H54 (cell line): Measurements from ENCODE around the gene SLC26A8.
A peak's percentile ranks its signal among the peaks of the same experiment; 100 is the strongest.

Source experiments
- DNase-seq: peaks from one replicate; pipeline ENCODE4 v3.0.0; 2011; ENCODE audit warnings: low spot score, mixed read lengths; ENCODE audit not compliant: insufficient read length
- FAIRE-seq: peaks from 3 replicates; lab custom pipeline; 2011; peaks lifted over from hg19 to GRCh38; lab: Jason Lieb, UNC
- POLR2A ChIP-seq: IDR thresholded peaks from 2 replicates; pipeline ENCODE4 v1.6.1; 2011; ENCODE audit warnings: low read depth, mild to moderate bottlenecking, low read length

The SLC26A8 gene

DNA sequence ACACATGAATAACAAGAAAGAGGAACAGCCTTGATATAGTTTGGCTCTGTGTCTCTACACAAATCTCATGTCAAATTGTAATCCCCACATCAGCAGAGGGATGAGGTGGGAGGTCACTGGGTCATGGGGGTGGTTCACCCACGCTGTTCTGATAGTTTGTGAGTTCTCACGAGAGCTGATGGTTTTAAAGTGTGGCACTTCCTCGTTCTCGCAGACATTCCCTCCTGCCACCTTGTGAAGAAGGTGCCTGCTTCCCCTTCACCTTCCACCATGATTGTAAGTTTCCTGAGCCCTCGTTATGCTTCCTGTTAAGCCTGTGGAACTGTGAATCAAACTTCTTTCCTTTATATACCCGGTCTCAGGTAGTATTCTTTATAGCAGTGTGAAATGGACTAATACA is 116.7 kb downstream of the SLC26A8 start:
- DNase-seq (no peak), FAIRE-seq (no peak)
- no peak for TF ChIP-seq POLR2A

DNA sequence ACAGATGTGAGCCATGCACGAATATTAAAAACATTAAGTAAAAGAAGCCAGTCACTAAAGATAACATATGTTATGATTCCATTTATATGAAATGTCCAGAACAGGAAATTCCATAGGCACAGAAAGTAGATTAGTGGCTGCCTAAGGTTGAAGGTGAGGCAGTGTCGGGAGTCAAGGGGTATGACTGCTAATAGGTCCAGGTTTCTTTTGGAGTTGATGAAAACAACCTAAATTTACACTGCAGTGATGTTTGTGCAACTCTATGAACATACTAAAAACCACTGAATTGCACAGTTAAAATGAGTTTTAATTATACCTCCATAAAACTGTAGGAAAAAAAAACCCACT is 118.0 kb downstream of the SLC26A8 start:
- no peak for DNase-seq
- no peak for TF ChIP-seq POLR2A
- FAIRE-seq = peak; percentile 72

DNA sequence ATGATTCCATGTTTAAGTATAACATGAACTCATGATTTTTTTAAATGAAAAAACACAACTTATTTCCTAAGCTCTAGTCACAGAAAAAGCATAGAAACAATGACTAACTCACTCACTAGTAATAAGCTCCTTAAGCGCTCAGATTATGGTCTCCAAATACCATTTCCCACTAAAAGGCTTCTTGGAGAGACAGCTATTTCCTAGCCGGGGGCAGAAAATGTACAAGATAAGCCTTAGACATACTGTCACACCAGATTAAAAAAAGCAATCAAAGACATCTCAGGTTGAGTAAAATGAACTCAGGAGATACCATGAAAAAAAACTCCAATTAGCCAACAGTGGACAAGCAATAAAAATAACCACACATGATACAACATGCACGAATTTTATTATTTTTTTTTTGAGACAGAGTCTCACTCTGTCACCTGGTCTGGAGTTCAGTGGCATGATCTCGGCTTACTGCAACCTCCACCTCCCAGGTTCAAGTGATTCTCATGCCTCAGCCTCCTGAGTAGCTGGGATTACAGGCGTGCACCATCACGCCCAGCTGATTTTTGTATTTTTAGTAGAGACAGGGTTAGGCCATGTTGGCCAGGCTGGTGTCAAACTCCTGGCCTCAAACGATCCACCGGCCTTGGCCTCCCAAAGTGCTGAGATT is 118.5 kb downstream of the SLC26A8 start:
- DNase-seq = no peak
- TF ChIP-seq POLR2A = no peak
- FAIRE-seq = no peak

DNA sequence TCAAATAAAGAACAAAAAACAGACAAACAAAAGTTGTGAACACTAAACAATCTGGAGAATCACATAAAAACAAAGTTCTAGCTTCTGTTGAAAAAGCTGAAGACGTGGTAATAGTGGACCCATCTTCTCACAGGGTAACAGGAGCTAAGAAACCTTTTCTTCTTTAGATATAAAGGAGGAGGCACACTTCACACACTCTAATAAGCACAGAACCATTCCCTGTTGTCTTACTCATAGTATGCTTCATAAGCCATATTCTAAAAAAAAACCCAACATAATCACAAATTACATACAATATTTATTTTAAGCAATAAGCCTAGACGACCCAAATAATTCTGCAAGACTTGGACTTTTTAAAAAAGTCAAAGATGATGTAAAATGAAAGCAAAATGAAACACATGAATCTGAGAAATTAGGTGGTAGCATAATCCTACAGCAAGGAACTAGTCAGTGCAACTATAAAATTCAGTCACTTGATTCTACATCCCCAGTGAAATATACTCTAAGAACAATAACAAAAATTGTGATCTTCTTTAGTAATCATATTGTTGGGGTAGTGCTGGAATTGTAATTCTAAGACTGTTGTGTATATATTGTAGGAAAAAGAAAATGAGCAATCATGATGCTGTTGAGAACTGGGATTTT is 119.2 kb downstream of the SLC26A8 start:
- no peak for TF ChIP-seq POLR2A
- peak; percentile 66 for FAIRE-seq

DNA sequence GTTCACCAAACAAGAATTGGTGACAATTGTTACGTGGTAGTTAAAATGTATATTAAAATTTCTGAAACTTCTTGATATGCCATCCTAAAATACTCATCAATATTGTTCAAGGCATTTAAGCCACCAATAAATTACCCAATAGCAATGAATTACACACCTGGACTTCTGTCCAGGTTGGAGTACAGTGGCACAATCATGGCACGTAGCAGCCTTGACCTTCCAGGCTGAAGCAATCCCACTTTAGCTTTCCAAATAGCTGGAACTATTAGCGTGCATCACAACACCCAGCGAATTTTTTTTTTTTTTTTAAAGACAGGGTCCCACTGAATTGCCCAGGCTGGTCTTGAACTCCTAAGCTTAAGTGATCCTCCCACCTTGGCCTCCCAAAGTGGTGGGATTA is 120.8 kb downstream of the SLC26A8 start:
- no peak for TF ChIP-seq POLR2A
- no peak for FAIRE-seq
- no peak for DNase-seq

More for the DNA sequence above, 119.2 kb downstream of the SLC26A8 start:
- no peak for DNase-seq

DNA sequence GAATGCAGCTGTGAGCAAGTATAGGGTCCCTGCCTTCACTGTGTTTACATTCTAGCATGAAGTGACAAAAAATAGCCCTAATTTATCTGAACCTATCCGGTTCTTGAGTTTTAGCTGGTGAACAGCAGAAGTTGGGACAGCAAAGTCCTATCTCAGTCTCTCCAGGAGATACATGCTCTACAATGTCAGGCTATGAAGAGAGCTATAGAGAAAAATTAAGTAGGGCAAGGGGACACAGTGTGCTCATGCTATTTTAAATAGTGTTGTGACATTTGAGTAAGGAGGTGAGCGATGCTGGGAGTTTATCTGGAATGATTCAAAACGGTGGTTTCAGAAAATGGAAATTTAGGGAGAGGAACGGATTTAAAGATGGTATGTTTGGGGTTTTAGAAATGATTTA is 124.0 kb downstream of the SLC26A8 start:
- TF ChIP-seq POLR2A = no peak
- DNase-seq = no peak
- FAIRE-seq = no peak

DNA sequence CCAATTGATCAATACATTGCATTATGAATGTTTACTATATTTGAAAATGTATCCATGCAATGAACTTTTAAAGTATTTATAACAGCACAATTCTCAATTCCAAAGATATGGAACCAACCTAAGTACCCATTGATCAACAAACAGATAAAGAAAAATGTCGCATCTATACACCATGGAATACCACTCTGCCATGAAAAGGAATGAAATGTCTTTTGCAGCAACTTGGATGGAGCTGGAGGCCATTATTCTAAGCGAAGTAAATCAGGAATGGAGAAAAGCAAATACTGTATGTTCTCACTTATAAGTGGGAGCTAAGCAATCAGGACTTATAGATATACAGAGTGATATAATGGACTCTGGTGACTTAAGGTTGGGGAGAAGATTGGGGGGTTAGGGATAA is 126.4 kb downstream of the SLC26A8 start:
- no peak for TF ChIP-seq POLR2A
- no peak for DNase-seq
- FAIRE-seq = no peak

DNA sequence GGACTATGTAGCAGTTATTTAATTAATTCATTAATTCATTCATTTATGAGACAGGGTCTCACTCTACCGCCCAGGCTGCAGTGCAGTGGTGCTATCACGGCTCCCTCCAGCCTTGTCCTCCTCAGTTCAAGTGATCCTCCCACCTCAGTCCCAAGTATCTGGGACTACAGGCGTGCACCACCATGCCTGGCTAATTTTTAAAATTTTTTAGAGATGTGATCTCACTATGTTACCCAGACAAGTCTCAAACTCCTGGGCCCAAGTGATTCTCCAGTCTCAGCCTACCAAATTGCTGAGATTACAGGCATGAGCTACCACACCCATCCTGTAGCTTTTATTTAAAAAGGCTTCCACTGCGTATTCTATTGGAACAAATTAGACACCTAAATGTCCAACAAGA is 127.0 kb downstream of the SLC26A8 start:
- no peak for TF ChIP-seq POLR2A
- no peak for DNase-seq
- no peak for FAIRE-seq

DNA sequence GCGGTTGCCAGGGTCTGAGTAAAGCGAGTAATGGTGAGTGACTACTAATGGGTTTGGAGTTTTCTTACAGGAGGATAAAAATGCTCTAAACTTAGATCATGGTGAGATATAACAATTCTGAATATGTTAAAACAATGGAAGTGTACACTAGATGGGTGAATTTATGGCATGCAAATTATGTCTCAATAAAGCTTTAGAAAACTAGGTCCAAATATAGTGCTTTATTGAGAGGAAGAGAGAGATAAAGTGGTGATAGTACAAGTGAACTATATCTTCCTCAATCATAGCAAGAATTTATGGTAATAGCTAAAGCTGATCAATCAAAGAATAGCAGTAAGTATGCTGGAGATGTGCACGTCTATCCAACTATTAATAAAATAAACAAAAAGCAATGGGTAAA is 127.4 kb downstream of the SLC26A8 start:
- DNase-seq = no peak
- no peak for TF ChIP-seq POLR2A
- FAIRE-seq = no peak

DNA sequence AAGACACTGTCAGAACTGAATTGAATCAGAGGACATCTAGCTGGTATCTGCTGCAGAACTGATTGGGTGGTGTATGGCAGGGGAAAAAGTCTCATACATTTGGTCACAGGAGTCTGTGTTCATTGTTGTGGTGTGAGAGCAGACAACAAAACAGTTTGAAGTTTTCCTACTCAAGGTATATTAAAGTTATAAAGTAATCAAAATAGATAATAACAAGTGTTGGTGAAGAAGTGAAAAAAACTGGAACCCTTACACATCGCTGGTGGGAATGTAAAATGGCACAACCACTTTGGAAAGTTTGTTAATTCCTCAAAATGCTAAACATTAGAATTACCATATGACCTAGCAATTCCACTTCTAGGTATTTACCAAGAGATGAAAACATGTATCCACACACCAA is 128.2 kb downstream of the SLC26A8 start:
- TF ChIP-seq POLR2A = no peak
- DNase-seq (no peak), FAIRE-seq (no peak)

DNA sequence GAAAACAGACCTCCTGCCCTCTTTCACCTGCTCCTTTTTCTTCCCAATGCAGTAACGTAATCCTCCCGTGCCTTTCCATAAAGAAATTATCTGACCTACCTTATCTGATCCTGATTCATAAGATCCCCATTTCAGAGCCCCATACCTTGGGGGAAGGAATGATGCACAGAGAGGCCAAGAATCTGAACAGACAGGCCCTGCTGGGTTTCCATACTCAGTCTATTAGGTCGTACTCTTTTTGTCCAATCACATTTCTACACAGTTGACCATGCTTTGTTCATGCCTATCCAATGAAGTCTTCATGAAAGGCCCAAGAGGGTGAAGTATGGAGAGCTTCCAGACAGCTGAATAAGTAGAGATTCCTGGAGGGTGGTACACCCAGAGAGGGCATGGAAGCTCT is 128.9 kb downstream of the SLC26A8 start:
- no peak for DNase-seq
- no peak for FAIRE-seq
- no peak for TF ChIP-seq POLR2A

DNA sequence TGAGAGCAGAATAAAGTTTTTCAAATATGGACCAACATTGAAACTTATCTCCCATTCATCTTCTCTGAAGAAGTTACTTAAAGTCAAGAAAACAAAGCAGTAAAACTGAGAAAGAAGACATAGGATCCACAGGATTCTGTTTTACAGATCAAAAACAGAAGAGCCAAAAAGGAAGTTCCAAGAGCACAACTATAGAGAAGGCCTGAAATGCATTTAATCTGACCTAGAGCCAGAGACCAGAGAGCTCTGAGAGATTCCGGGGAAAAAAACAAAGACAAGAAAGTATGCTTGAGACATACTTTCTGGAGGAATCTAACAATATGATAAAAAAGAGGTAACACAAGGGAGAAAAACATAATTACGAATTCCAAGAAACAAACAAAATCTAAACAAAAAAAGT is 129.7 kb downstream of the SLC26A8 start:
- FAIRE-seq (no peak), DNase-seq (no peak)
- TF ChIP-seq POLR2A = no peak
